ENCODE results near the gene CROCC2. TPM values are rescaled to one million over a fixed set of nuclear protein-coding genes. Genes with fewer than 3 reads are reported as not detected.
A peak's percentile ranks its signal among the peaks of the same experiment; 100 is the strongest.

The CROCC2 gene
- total and polyA plus RNA-seq, 7 experiments from 2014 or later = 0.22 TPM; not detected in 6

DNA sequence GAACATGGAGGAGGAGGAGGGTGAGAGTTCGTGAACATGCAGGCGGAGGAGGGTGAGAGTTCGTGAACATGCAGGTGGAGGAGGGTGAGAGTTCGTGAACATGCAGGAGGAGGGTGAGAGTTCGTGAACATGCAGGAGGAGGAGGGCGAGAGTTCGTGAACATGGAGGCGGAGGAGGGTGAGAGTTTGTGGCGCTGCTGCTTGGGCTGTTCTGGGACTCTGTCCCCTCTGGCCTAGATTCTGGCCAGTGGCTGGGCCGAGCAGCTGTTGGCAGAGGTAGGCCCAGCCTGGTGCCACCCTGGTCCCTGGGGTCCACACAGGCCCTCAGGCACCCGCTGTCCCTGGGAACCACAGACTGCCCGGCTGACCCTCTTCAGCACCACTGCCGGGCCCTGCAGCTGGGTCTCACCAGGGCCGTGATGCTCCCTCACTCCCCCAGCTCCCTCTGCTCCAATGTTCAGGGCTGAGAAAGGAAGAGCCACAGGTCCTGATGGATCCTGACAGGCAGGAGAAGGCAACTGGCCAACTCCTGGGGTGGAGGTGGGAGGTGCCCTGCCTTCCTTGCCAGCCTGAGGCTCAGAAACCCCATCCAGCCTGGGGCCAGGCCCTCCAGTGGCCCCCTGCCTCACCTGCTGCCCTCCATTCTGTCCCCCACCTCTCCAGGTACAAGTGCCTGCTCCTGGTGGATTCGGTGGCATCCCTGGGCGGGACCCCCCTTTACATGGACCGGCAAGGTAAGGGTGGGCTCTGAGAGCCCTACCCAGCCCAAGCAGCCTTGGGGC, 33.6 kb upstream of the CROCC2 start:
- CTCF ChIA-PET = no interaction called here
- H3K9me3 ChIP-seq (ENCODE audit: control insufficient read depth in 2 of 3, low read length in 3 of 3) = no peaks in the 10 kb centered on the region
- no peaks in the 10 kb centered on the region for H3K36me3 Mint-ChIP-seq

GRCh38 chr2:240873098-240873788, 32.9 kb upstream of the CROCC2 start:
- intact Hi-C loops (cut with micrococcal nuclease) = no loop called here
- Histone ChIP-seq H3K4me1 (ENCODE audit: control insufficient read depth in 2 of 2, insufficient read depth in 2 of 2, low read length in 2 of 2) (no peaks in the 10 kb centered on the region), H3K9me3 (ENCODE audit: control insufficient read depth in 2 of 3, low read length in 3 of 3) (no peaks in the 10 kb centered on the region), H3K36me3 (ENCODE audit: control insufficient read depth in 2 of 3, insufficient read depth in 3 of 3, low read length in 3 of 3) (no peaks in the 10 kb centered on the region), H3K27ac (ENCODE audit: low read depth, low read length) (no peak overlapping the region), H3K27me3 (ENCODE audit: control insufficient read depth in 2 of 2, insufficient read depth in 2 of 2, low read length in 2 of 2) (no peaks in the 10 kb centered on the region), H3K4me3 (ENCODE audit: low read length) (no peak overlapping the region)
- Mint-ChIP-seq H3K4me3 (no peak overlapping the region), H3K4me1 (no peaks in the 10 kb centered on the region), H3K9me3 (no peaks in the 10 kb centered on the region), H3K27me3 (no peaks in the 10 kb centered on the region), H3K36me3 (no peaks in the 10 kb centered on the region), H3K27ac (no peak overlapping the region)
- ChIA-PET CTCF (no interaction called here), POLR2A (no interaction called here)
- no peak for DNase-seq
- ATAC-seq = no peak

More for the DNA sequence above, 33.6 kb upstream of the CROCC2 start:
- no peak overlapping the region for H3K27ac Mint-ChIP-seq
- H3K4me3 Mint-ChIP-seq = no peak overlapping the region
- DNase-seq (no peak), ATAC-seq (no peak)
- peaks cover 0 to 5% (median 0%) of the 10 kb centered on the region in 5 donors for H3K27me3 Mint-ChIP-seq
- Histone ChIP-seq H3K27ac (ENCODE audit: low read depth, low read length) (no peak overlapping the region), H3K4me1 (ENCODE audit: control insufficient read depth in 2 of 2, insufficient read depth in 2 of 2, low read length in 2 of 2) (no peaks in the 10 kb centered on the region), H3K27me3 (ENCODE audit: control insufficient read depth in 2 of 2, insufficient read depth in 2 of 2, low read length in 2 of 2) (no peaks in the 10 kb centered on the region), H3K36me3 (ENCODE audit: control insufficient read depth in 2 of 3, insufficient read depth in 3 of 3, low read length in 3 of 3) (no peaks in the 10 kb centered on the region), H3K4me3 (ENCODE audit: low read length) (no peak overlapping the region)
- POLR2A ChIA-PET = no interaction called here
- intact Hi-C loops (cut with micrococcal nuclease) = no loop called here
- no peaks in the 10 kb centered on the region for H3K9me3 Mint-ChIP-seq
- no peaks in the 10 kb centered on the region for H3K4me1 Mint-ChIP-seq

GRCh38 chr2:240873805-240874714, 32.1 kb upstream of the CROCC2 start:
- Mint-ChIP-seq H3K27me3 (no peaks in the 10 kb centered on the region), H3K4me1 (no peaks in the 10 kb centered on the region), H3K9me3 (no peaks in the 10 kb centered on the region), H3K4me3 (no peak overlapping the region), H3K36me3 (no peaks in the 10 kb centered on the region), H3K27ac (no peak overlapping the region)
- Histone ChIP-seq H3K36me3 (ENCODE audit: control insufficient read depth in 2 of 3, insufficient read depth in 3 of 3, low read length in 3 of 3) (no peaks in the 10 kb centered on the region), H3K9me3 (ENCODE audit: control insufficient read depth in 2 of 3, low read length in 3 of 3) (no peaks in the 10 kb centered on the region), H3K27ac (ENCODE audit: low read depth, low read length) (no peak overlapping the region), H3K4me1 (ENCODE audit: control insufficient read depth in 2 of 2, insufficient read depth in 2 of 2, low read length in 2 of 2) (no peaks in the 10 kb centered on the region), H3K27me3 (ENCODE audit: control insufficient read depth in 2 of 2, insufficient read depth in 2 of 2, low read length in 2 of 2) (no peaks in the 10 kb centered on the region), H3K4me3 (ENCODE audit: low read length) (no peak overlapping the region)
- intact Hi-C loops (cut with micrococcal nuclease) = no loop called here
- DNase-seq (no peak), ATAC-seq (no peak)
- ChIA-PET CTCF (no interaction called here), POLR2A (no interaction called here)

GRCh38 chr2:240874715-240875227, 31.4 kb upstream of the CROCC2 start:
- no peaks in the 10 kb centered on the region for H3K4me1 ChIP-seq (ENCODE audit: control insufficient read depth in 2 of 2, insufficient read depth in 2 of 2, low read length in 2 of 2)
- intact Hi-C loops (cut with micrococcal nuclease) = no loop called here
- Mint-ChIP-seq H3K4me1 (no peaks in the 10 kb centered on the region), H3K4me3 (no peak overlapping the region), H3K27ac (no peak overlapping the region), H3K27me3 (no peaks in the 10 kb centered on the region), H3K9me3 (no peaks in the 10 kb centered on the region), H3K36me3 (no peaks in the 10 kb centered on the region)
- H3K27me3 ChIP-seq (ENCODE audit: control insufficient read depth in 2 of 2, insufficient read depth in 2 of 2, low read length in 2 of 2) = no peaks in the 10 kb centered on the region
- ChIA-PET POLR2A (no interaction called here), CTCF (no interaction called here)
- H3K9me3 ChIP-seq (ENCODE audit: control insufficient read depth in 2 of 3, low read length in 3 of 3) = no peaks in the 10 kb centered on the region
- no peaks in the 10 kb centered on the region for H3K36me3 ChIP-seq (ENCODE audit: control insufficient read depth in 2 of 3, insufficient read depth in 3 of 3, low read length in 3 of 3)
- no peak for DNase-seq
- H3K27ac ChIP-seq (ENCODE audit: low read depth, low read length) = no peak overlapping the region
- ATAC-seq = no peak
- no peak overlapping the region for H3K4me3 ChIP-seq (ENCODE audit: low read length)

DNA sequence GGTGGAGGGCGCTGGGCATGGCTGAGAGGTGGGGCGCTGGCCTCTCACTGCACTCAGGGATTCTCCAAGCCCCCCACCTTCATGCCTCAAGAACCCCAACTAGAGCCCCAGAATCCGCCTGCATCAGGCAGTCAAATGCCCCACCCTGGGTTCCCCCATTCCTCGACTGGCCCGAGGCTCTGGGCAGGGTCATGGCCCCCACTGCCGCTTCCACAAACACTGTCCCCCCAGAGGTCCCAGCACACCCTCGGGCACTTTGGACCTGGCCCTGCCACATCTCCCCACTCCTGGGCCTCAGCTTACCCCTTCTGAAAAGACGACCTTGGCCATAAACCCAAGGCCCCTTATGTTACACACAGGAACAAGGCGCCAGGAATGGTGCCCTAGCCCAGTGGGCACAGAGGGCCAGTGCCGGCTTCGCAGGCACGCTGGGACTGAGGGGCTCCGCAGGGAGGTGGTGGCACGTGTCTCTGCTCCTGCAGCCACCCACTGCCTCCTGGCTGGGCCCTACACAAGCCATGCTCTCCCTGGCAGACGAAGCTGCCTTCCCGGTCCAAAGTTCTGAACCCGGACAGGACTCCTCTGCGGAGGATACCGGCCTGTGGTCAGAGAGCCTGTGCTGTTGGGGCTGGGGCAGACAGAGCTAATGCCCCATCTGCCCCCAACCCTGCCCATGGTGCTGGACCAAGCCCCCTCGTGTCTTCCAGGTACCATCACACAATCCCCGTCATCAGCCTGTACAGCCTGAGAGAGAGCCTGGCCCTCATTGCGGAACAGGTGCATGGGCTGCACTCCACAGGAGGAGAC, 30.7 kb upstream of the CROCC2 start:
- ChIA-PET POLR2A (no interaction called here), CTCF (no interaction called here)
- ATAC-seq = no peak
- Mint-ChIP-seq H3K9me3 (no peaks in the 10 kb centered on the region), H3K27ac (no peak overlapping the region), H3K4me3 (no peak overlapping the region), H3K36me3 (no peaks in the 10 kb centered on the region), H3K4me1 (no peaks in the 10 kb centered on the region), H3K27me3 (no peaks in the 10 kb centered on the region)
- H3K4me3 ChIP-seq (ENCODE audit: low read length) = no peak overlapping the region
- no peak for DNase-seq
- no peak overlapping the region for H3K27ac ChIP-seq (ENCODE audit: low read depth, low read length)
- intact Hi-C loops (cut with micrococcal nuclease) = no loop called here
- H3K9me3 ChIP-seq (ENCODE audit: control insufficient read depth in 2 of 3, low read length in 3 of 3) = no peaks in the 10 kb centered on the region
- H3K27me3 ChIP-seq (ENCODE audit: control insufficient read depth in 2 of 2, insufficient read depth in 2 of 2, low read length in 2 of 2) = no peaks in the 10 kb centered on the region
- no peaks in the 10 kb centered on the region for H3K36me3 ChIP-seq (ENCODE audit: control insufficient read depth in 2 of 3, insufficient read depth in 3 of 3, low read length in 3 of 3)
- H3K4me1 ChIP-seq (ENCODE audit: control insufficient read depth in 2 of 2, insufficient read depth in 2 of 2, low read length in 2 of 2) = no peaks in the 10 kb centered on the region

GRCh38 chr2:240876035-240876474, 30.1 kb upstream of the CROCC2 start:
- intact Hi-C loops (cut with micrococcal nuclease) = no loop called here
- no peak overlapping the region for H3K27ac ChIP-seq (ENCODE audit: low read depth, low read length)
- H3K27me3 ChIP-seq (ENCODE audit: control insufficient read depth in 2 of 2, insufficient read depth in 2 of 2, low read length in 2 of 2) = no peaks in the 10 kb centered on the region
- peak overlapping the region in 1 of 9 donors; percentile 32 for H3K27ac Mint-ChIP-seq
- H3K4me1 ChIP-seq (ENCODE audit: control insufficient read depth in 2 of 2, insufficient read depth in 2 of 2, low read length in 2 of 2) = no peaks in the 10 kb centered on the region
- ATAC-seq = no peak
- no peaks in the 10 kb centered on the region for H3K9me3 Mint-ChIP-seq
- ChIA-PET CTCF (no interaction called here), POLR2A (interaction anchor here (0.6 kb wide), 1 partner anchor 29 kb away, joined by 4 read pairs; no protein-coding TSS in a partner anchor)
- H3K4me3 ChIP-seq (ENCODE audit: low read length) = no peak overlapping the region
- no peak for DNase-seq
- no peaks in the 10 kb centered on the region for H3K9me3 ChIP-seq (ENCODE audit: control insufficient read depth in 2 of 3, low read length in 3 of 3)
- no peak overlapping the region for H3K4me3 Mint-ChIP-seq
- H3K36me3 ChIP-seq (ENCODE audit: control insufficient read depth in 2 of 3, insufficient read depth in 3 of 3, low read length in 3 of 3) = no peaks in the 10 kb centered on the region
- no peaks in the 10 kb centered on the region for H3K4me1 Mint-ChIP-seq
- H3K27me3 Mint-ChIP-seq = peaks cover 0 to 3% (median 0%) of the 10 kb centered on the region in 5 donors
- H3K36me3 Mint-ChIP-seq = no peaks in the 10 kb centered on the region

Data from naive thymus-derived CD4-positive, alpha-beta T cell (primary cell).